ENCODE measurements around the gene WAPL. TPM values are rescaled to one million over a fixed set of nuclear protein-coding genes. Genes with fewer than 3 reads are reported as not detected.
A peak's percentile ranks its signal among the peaks of the same experiment; 100 is the strongest.

The WAPL gene
- total RNA-seq, 1 donor from 2014 or later = 29.7 TPM

GRCh38 chr10:86402283-86402941 lies 119.2 kb downstream of the WAPL start:
- no peak overlapping the region for H3K4me3 ChIP-seq (ENCODE audit: low read depth, low read length)
- no peaks in the 10 kb centered on the region for H3K36me3 ChIP-seq (ENCODE audit: control insufficient read depth, insufficient read depth, low read length)
- DNase-seq (ENCODE audit: low read depth) = no peak
- no peak for TF ChIP-seq CTCF (IDR thresholded peaks at IDR 0.05; ENCODE audit: insufficient read depth, low read length, poor library complexity, severe bottlenecking)
- H3K27me3 ChIP-seq (ENCODE audit: control insufficient read depth, insufficient read depth, low read length) = no peaks in the 10 kb centered on the region

- no peak for DNase-seq (ENCODE audit: low read depth)
- Histone ChIP-seq H3K36me3 (ENCODE audit: control insufficient read depth, insufficient read depth, low read length) (no peaks in the 10 kb centered on the region), H3K27me3 (ENCODE audit: control insufficient read depth, insufficient read depth, low read length) (no peaks in the 10 kb centered on the region), H3K4me3 (ENCODE audit: low read depth, low read length) (peak overlapping the region; percentile 52)
- no peak for TF ChIP-seq CTCF (IDR thresholded peaks at IDR 0.05; ENCODE audit: insufficient read depth, low read length, poor library complexity, severe bottlenecking)
Measured at GRCh38 chr10:86401588-86402282, 119.9 kb downstream of the WAPL start.

- TF ChIP-seq CTCF (IDR thresholded peaks at IDR 0.05; ENCODE audit: insufficient read depth, low read length, poor library complexity, severe bottlenecking) = peak; percentile 26
- no peak for DNase-seq (ENCODE audit: low read depth)
- Histone ChIP-seq H3K36me3 (ENCODE audit: control insufficient read depth, insufficient read depth, low read length) (no peaks in the 10 kb centered on the region), H3K4me3 (ENCODE audit: low read depth, low read length) (peak overlapping the region; percentile 52), H3K27me3 (ENCODE audit: control insufficient read depth, insufficient read depth, low read length) (no peaks in the 10 kb centered on the region)
Measured at GRCh38 chr10:86400705-86401587, 120.6 kb downstream of the WAPL start.

- peak; percentile 72 for DNase-seq (ENCODE audit: low read depth)
- peak overlapping the region; percentile 52 for H3K4me3 ChIP-seq (ENCODE audit: low read depth, low read length)
- no peaks in the 10 kb centered on the region for H3K27me3 ChIP-seq (ENCODE audit: control insufficient read depth, insufficient read depth, low read length)
- H3K36me3 ChIP-seq (ENCODE audit: control insufficient read depth, insufficient read depth, low read length) = no peaks in the 10 kb centered on the region
- TF ChIP-seq CTCF (IDR thresholded peaks at IDR 0.05; ENCODE audit: insufficient read depth, low read length, poor library complexity, severe bottlenecking) = peak; percentile 93
Measured at GRCh38 chr10:86399879-86400704, 121.5 kb downstream of the WAPL start.

GRCh38 chr10:86399514-86399878 lies 122.1 kb downstream of the WAPL start:
- Histone ChIP-seq H3K4me3 (ENCODE audit: low read depth, low read length) (no peak overlapping the region), H3K36me3 (ENCODE audit: control insufficient read depth, insufficient read depth, low read length) (no peaks in the 10 kb centered on the region), H3K27me3 (ENCODE audit: control insufficient read depth, insufficient read depth, low read length) (no peaks in the 10 kb centered on the region)
- DNase-seq (ENCODE audit: low read depth) = no peak
- no peak for TF ChIP-seq CTCF (IDR thresholded peaks at IDR 0.05; ENCODE audit: insufficient read depth, low read length, poor library complexity, severe bottlenecking)
